Fibroblast of skin of abdomen (primary cell): ENCODE data around the gene IGSF9.

Experiments used
- DNase-seq: peaks from one replicate; pipeline ENCODE4 v3.0.0-alpha.2; 2013

IGSF9 gene

DNA sequence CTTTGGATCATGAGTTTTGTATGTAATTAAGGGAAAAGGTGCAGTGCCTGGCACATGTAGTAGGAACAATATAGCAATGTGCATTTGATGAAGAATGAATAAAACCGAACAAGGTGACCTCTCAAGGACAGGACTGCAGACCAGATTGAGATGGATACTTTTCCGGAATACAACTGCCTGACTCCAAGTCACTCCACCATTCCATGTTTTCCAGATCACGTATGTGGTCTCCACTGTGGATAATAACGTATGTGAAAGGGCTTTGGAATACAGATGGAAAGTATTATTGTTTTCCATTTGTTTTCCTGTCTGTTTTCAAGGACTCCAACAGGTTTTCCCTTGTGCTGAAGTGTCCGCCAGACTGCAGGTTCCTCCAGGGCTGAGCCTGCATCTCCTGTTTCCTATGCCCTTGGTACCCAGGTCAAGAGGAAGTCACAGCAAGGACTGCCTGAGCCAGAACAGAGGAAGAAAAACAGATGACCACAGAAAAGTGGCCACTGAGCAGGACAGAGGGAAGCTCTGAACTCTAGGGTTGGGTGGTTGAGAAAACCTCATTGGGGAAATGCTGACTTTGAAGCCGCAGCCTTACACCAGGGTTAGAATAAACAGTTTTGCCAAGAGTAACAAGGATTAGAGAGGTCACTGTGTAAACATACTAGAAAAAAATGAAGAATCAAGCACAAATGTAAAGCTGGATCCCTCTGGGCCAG, 49.4 kb downstream of the IGSF9 start:
- DNase-seq: peak; percentile 12

DNA sequence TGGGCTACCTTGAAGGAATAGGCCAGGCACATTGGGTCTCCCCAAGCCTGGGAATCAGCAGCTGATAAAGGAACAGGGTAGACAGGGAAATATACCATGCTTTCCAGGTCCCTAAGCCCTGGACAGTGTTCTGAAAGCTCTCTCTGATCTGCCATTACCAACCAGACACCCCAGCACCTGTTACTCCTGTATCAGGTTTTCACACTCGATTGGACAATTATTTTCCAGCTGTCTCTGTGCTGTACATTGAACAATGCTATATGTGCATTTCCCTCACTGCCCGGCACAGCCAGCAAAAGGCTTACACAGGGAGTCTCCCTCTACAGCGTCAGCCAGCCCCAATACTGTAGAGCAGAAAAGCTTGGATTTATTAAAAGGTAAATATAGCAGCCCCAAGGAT, 50.1 kb downstream of the IGSF9 start:
- DNase-seq: no peak

- DNase-seq: no peak
Measured at GRCh38 chr1:159892944-159893343, 52.5 kb downstream of the IGSF9 start.

DNA sequence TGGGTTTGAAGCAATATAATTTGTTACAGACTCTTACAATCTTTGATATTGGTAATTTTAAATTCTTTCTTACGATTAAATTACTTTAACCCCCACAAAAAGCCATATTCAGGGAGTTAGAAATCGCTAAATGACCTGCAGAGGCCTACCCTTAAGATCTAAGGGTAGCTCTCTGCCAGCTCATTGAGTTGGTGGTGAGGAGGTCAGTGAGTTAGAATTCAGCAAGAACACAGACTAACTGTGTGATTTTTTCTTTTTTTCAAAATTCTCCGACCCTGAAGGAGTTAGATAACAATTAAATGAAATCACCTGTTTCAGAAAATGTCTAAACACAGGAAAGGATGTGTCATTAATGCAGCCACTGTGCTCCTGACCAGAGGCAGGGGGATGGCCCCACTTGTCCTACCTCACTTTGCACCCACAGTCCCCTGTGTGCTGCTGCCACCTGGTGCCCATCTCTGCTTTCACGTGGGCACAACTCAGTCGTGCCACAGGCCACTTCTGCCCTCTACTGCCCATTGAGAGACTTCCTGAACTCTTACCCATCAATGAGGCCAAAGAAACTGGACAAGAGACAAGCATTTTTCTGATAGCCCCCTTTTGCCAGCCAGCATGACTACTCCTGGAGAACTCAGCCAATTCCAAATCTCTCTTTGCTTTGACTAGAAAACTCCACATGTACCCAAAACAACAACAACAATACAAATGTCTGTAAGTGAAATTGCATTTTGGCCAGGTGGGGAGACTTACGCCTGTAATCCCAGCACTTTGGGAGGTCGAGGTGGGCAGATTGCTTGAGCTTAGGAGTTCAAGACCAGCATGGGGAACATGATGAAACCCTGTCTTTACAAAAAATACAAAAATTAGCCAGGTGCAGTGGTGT, 53.9 kb downstream of the IGSF9 start:
- DNase-seq: peak; percentile 85

- no peak for DNase-seq
Measured at GRCh38 chr1:159890390-159890789, 55.0 kb downstream of the IGSF9 start.

GRCh38 chr1:159889821-159890252, 55.6 kb downstream of the IGSF9 start:
- peak; percentile 94 for DNase-seq

- DNase-seq: no peak
Measured at GRCh38 chr1:159889202-159889601, 56.2 kb downstream of the IGSF9 start.

DNA sequence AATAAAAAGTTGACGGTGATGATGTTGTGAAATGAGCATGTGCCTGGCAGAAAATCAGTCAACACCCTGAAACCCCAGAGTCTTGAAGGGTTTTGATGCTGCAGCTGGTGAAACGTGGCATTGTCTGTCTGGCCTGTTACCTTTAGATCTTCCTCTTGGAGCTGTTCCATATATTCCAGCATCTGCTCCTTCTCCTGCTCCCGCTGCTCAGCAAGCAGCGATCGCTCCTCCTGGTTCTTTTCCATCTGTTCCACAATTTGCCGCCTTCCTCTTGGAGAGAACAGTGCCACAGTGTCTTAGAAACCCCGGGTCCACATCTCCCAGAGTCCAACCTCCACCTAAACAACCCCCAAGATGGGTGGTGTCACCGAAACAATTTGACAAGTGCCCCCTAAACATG, 61.1 kb downstream of the IGSF9 start:
- no peak for DNase-seq

DNA sequence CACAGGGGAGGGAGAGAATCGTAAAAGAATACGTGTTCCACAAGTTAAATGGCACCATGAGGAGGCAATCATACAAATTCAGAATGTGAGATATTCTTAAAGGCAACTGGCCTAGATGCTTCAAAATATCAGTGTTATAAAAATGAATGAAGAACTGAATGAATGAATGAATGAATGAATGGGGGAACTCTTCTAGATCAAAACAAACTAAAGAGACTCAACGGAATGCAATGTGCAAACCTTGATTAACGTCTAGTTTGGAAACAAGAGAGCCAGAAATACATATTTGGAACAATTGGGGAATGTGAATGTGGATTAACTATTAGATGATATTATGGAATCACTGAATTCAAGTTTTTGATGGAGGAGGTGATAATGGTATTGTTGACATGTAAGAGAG, 62.3 kb downstream of the IGSF9 start:
- no peak for DNase-seq

DNA sequence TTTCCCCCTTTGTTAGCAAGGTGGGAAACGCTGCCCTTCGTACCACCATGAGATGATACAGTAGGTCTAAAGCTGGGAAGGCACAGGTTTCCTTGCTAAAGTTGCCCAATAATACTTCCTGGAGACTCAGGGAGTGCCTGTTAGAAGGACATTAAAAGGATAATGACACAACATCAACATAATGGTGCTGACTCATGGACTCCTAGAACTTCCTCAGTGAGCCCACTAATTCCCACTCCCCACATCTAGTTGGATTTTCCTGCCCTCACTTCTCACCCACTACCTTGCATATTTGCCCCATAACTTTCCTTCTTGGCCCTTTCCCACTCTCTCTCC, 62.9 kb downstream of the IGSF9 start:
- peak; percentile 22 for DNase-seq

GRCh38 chr1:159881622-159882526, 63.5 kb downstream of the IGSF9 start:
- DNase-seq: peak; percentile 98

- DNase-seq: no peak
Measured at GRCh38 chr1:159880430-159880829, 65.0 kb downstream of the IGSF9 start.

GRCh38 chr1:159879977-159880376, 65.4 kb downstream of the IGSF9 start:
- DNase-seq: peak; percentile 74

GRCh38 chr1:159879136-159879535, 66.3 kb downstream of the IGSF9 start:
- no peak for DNase-seq

DNA sequence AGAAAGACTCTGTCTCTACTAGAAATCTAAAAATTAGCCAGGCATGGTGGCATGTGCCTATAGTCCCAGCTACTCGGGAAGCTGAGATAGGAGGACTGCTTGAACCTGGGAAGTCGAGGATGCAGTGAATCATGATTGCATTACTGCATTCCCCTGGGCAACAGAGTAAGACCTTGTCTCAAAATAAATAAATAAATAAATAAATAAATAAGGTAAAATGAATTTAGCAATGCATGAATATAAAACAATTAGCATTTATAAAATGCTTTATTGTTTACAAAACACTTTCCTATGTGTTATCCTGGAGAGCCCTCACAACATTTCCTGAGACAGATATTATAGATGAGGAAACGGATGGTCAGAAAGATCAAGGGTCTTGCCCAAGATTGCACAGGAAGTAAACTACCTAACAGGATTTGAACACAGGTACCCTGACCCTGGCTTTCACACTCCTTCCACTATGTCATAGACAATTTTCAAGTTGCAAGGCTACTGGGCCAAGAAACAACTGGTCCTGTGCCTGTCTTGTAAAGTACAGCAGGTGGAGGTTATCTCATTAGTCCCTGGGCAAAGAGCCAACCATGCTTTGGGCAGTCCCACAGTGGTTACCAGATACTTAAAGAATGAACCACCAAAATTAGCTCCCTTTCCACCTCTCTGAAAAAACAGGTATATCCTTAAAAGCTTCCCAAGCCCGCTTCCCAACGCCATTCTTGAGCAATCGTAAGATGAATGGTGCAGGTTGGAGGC, 67.5 kb downstream of the IGSF9 start:
- no peak for DNase-seq
